HG03469 (cell line): ENCODE data around the gene NCAN.
"Not testable (repeated sequence)": the region's sequence is repeated elsewhere in the genome, so short reads cannot be mapped to it uniquely, and the experiment has no call there.

Experiments used
- ATAC-seq: cut with Tn5 transposase; IDR thresholded peaks from one replicate; pipeline ENCODE4 v1.9.1; 2021; ENCODE audit warnings: mild to moderate bottlenecking, moderate library complexity, moderate number of reproducible peaks; ENCODE audit not compliant: unreplicated experiment

NCAN gene

DNA sequence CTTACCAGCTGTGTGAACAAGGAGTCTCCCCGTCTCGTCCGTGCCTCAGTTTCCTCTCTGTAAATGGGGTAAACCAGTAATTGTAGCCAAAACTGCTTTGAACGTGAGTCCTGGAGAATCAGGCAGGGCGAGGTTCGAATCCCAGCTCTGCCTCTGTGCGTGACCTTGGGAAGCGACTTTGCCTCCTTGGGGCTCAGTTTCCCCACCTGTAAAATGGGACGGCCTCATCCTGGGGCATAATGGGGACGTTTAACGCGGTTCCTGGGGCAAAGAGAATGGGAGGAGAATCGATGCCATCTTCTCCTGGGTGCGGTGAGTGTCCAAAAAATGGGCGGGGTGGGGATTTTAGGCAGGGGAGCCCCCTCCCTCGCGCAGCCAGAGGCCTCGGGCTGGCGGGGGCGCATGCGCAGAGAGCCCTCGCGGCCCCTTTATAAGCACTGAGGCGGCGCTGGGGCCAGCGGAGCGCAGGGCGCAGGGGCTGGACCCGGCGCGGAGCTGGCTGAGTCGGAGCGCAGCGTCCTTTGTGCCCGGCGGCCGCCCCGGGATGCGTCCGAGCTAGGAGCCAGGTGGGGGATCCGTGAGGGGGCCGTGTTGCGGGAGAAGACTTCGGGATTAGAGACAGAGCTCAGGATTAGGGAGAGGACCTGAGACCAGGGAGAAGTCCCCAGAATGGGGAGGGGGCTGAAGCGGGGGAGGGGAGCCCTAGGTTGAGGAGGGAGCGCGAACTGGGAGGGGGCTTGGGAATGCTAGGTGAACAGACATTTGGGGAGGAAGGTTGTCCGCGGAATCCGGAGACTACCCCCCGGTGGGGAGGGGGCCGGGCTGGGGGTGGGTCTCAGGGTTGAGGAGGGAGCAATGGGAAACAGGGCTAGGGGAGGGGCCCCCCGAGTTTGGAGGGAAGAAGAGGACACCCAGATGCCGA, at the start of gene NCAN:
NCAN (plus strand) TSS at position 460 of the 922 bp plus-strand sequence. CDS start 4,996 bp downstream, outside the sequence.
- ATAC-seq = no peak

DNA sequence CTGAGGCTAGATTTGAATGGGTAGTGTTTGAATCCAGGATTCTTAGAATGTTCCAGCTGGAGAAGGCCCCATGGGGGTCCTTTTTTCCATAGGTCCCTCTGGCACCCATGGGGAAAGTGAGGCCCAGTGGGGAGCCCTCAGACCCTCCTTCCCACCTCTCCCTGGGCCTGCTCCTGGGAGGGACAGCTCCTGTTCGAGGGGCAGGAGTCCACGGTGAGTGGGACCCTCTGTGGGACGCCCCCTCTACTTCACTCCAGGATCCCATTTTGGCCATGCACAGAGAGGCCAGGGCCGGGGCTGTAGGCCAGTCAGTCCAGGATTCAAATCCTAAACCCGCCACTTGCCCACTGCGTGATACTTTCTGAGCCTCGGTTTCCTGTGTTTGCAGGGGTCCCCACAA, 49.3 kb upstream of the NCAN start:
- no peak for ATAC-seq

- no peak for ATAC-seq
Measured at GRCh38 chr19:19165396-19165795, 46.4 kb upstream of the NCAN start.

DNA sequence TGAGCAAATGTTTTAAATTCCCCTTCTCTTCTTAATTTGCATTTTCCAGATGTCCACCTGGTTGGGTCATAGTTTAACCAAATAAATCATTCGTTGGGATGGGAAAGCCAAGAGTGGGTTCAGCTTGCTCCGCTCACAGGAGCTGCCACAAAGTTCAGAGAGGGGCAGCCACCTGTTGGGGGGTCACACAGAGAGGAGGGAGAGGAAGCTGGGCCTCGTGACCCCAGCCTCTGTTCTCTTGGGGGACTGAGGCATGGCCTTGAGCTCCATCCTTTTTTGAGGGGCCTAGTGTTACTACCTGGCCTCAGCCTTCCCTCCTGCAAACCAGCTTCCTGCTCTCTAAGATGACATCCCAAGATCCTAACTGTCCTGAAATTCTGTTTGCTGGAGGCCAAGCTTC, 44.1 kb upstream of the NCAN start:
- no peak for ATAC-seq

- ATAC-seq = no peak
Measured at GRCh38 chr19:19169236-19170052, 42.3 kb upstream of the NCAN start.

GRCh38 chr19:19170053-19170872, 41.5 kb upstream of the NCAN start, which contains the start of gene MEF2B:
Gene MEF2B (minus strand): TSS chr19:19170263. CDS start chr19:19150735, 19,528 bp downstream.
- ATAC-seq = peak; percentile 71

DNA sequence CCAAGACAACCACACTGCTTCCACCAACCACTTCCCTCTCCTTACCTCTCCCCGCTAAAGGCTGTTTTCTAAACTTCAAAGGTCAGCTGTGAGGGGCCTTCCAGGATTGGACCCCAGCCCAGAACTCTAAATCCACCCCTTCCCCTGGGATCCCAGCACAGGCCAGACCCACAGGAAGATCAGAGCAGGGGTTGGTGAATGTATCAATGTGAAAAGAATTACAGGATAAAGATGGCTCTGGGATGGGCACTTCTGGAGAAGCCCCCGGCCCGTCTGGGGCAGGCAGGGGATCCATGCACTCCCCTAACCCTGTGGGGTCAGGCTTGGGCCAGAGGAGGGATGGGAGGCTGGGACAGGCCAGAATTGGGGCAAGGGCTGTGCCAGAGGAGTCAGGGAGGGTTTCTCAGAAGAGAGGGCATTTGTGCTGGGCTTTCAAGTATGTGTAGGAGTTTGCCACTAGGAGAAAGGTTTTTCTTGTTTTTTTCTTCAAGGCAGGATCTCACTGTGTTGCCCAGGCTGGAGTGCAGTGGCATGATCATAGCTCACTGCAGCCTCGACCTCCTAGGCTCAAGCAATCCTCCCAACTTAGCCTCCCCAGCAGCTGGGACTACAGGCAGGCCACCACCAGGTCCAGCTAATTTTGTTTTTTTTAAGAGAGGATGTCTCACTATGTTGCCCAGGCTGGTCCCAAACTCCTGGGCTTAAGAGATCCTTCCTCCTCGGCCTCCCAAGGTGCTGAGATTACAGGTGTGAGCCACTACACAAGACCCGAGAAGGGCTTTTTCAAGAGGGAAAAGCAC, 40.7 kb upstream of the NCAN start:
- no peak for ATAC-seq

DNA sequence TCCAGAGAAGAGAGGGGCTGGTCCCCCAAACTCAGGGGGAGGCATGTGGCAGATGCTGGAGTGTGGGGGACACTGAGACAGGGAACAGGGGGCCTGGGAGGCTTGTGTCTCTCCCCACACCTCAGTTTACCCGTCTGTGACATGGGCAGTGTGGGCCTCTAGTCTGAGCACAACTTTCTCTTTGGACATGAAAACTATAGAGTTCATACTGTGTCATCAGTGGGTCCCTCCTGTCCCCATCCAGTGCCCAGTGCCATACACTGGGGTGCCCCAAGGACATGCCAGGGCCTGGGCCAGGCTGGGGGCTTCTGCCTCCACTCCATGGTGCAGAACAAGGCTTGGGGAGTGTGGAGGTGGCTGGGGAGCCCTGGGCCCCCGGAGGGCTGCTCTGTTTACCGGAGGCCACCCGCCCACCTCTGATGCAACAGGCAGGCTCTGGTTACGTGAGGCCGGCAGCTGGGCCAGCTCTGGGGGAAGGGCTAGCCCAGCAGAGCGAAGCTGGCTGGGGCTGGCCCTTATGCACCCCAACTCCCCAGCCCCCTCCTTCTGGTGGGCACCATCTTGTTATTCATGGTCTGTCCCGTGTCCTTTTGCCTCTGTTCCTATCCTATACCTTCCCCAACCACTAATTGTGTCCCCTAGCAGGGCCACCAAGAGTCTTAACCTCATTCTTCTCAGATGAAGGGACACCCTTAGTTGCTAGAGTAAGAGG, 39.8 kb upstream of the NCAN start:
- no peak for ATAC-seq

- ATAC-seq = not testable (repeated sequence)
Measured at GRCh38 chr19:19173243-19173642, 38.5 kb upstream of the NCAN start.

- ATAC-seq = no peak
Measured at GRCh38 chr19:19176950-19177349, 34.8 kb upstream of the NCAN start.

- no peak for ATAC-seq
Measured at GRCh38 chr19:19179548-19180441, 32.0 kb upstream of the NCAN start.

- no peak for ATAC-seq
Measured at GRCh38 chr19:19181488-19181998, 30.2 kb upstream of the NCAN start.

DNA sequence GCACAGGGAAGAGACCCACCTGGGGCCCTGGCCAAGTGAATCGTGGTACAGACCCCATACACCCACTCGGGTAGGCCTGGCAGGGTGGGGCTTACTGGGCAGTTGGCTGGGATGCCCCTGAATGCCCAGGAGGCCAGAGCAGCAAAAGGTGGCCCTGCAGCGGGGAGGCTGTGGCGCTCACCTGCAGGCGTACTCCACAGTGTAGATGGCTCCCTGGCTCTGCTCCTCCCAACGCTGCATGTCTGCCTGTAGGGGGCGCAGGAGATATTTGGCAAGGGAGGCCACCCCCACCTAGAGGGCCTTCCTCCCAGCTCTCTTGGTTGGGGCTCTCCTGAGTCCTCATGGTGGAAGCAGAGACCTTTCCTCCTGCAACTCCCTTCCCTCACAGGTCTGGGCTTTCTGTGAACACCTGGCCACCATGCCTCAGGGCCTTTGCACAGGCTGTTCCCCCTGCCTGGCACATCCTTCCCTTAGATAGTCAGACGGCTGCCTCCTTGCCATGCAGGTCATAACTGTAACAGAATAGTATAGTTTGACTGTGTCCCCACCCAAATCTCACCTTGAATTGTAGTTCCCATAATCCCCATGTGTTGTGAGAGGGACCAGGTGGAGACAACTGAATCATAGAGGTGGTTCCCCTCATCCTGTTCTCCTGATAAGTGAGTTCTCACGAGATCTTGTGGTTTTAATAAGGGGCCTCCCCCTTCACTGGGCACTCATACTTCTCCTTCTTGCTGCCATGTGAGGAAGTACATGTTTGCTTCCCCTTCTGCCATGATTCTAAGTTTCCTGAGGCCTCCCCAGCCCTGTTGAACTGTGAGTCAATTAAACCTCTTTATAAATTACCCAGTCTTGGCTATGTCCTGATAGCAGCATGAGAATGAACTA, 25.7 kb upstream of the NCAN start:
- ATAC-seq = no peak

- no peak for ATAC-seq
Measured at GRCh38 chr19:19186742-19187141, 25.0 kb upstream of the NCAN start.

DNA sequence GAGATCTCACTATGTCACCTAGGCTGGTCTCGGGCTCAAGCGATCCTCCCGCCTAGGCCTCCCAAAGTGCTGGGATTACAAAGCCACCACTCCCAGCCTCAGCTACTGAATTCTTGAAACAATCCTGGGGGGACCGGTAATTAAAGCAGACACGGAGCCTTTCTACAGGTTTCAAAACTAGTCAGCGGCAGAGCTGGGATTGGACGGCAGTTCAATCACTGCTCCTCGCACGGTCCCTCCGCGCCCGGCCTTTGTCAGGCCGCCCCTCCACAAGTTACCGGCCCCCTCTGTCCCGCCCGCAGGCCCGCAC, 20.0 kb upstream of the NCAN start:
- no peak for ATAC-seq

- ATAC-seq = peak; percentile 64
Measured at GRCh38 chr19:19192078-19192882, 19.5 kb upstream of the NCAN start, which contains the start of the genes BORCS8 and RFXANK. Gene BORCS8 (minus strand): TSS chr19:19192152. CDS start chr19:19192117, 35 bp downstream. Gene RFXANK (plus strand): TSS chr19:19192258. CDS start chr19:19193947, 1,689 bp downstream.
